GF-D8 (cell line): ENCODE measurements around the gene PDE4D.

Experiments used
- DNase-seq: peaks from one replicate; lab custom pipeline; 2025; lab: John Stamatoyannopoulos, UW

The PDE4D gene

GRCh38 chr5:59287361-59287760, 606.2 kb downstream of the PDE4D start:
- DNase-seq, result no peak

GRCh38 chr5:59286510-59286909, 607.0 kb downstream of the PDE4D start:
- DNase-seq, result no peak

- DNase-seq, result no peak
Measured at GRCh38 chr5:59285300-59286016, 608.1 kb downstream of the PDE4D start.

- no peak for DNase-seq
Measured at GRCh38 chr5:59282726-59283125, 610.8 kb downstream of the PDE4D start.

GRCh38 chr5:59279979-59280378, 613.5 kb downstream of the PDE4D start:
- DNase-seq, result no peak

- no peak for DNase-seq
Measured at GRCh38 chr5:59276917-59277372, 616.6 kb downstream of the PDE4D start.

GRCh38 chr5:59276325-59276675, 617.2 kb downstream of the PDE4D start:
- DNase-seq, result no peak

- peak; percentile 34 for DNase-seq
Measured at GRCh38 chr5:59275510-59276324, 617.8 kb downstream of the PDE4D start.

- no peak for DNase-seq
Measured at GRCh38 chr5:59275170-59275509, 618.4 kb downstream of the PDE4D start.

- no peak for DNase-seq
Measured at GRCh38 chr5:59274106-59274636, 619.4 kb downstream of the PDE4D start.

GRCh38 chr5:59272809-59273427, 620.6 kb downstream of the PDE4D start:
- no peak for DNase-seq

GRCh38 chr5:59268756-59269415, 624.6 kb downstream of the PDE4D start:
- no peak for DNase-seq

GRCh38 chr5:59267033-59267432, 626.5 kb downstream of the PDE4D start:
- DNase-seq, result no peak

GRCh38 chr5:59266410-59266809, 627.1 kb downstream of the PDE4D start:
- no peak for DNase-seq

GRCh38 chr5:59264639-59265245, 628.8 kb downstream of the PDE4D start:
- DNase-seq, result no peak

GRCh38 chr5:59264013-59264412, 629.5 kb downstream of the PDE4D start:
- no peak for DNase-seq

GRCh38 chr5:59261969-59262368, 631.6 kb downstream of the PDE4D start:
- DNase-seq, result no peak

GRCh38 chr5:59260973-59261372, 632.6 kb downstream of the PDE4D start:
- no peak for DNase-seq

GRCh38 chr5:59260200-59260599, 633.3 kb downstream of the PDE4D start:
- no peak for DNase-seq

GRCh38 chr5:59259237-59259636, 634.3 kb downstream of the PDE4D start:
- DNase-seq, result no peak

- DNase-seq, result no peak
Measured at GRCh38 chr5:59257488-59258400, 635.8 kb downstream of the PDE4D start.
